AG09309 (cell line): ENCODE measurements around the gene ACOD1.
"Not testable (repeated sequence)": the region's sequence is repeated elsewhere in the genome, so short reads cannot be mapped to it uniquely, and the experiment has no call there.

ENCODE experiments used
- DNase-seq: peaks from one replicate; pipeline ENCODE4 v3.0.0-alpha.2; 2010; ENCODE audit warnings: low read depth
- H3K4me3 ChIP-seq: 2 replicates; pipeline ENCODE4 v1.5.1; 2011; ENCODE audit warnings: mild to moderate bottlenecking, low read depth, low read length, moderate library complexity; ENCODE audit not compliant: control insufficient read depth
- TF ChIP-seq, protein P1 (sequence below): IDR thresholded peaks from 2 replicates; pipeline ENCODE4 v1.5.1; 2011; ENCODE audit warnings: mild to moderate bottlenecking, low read depth, low read length, inconsistent platforms; ENCODE audit not compliant: insufficient read depth, control insufficient read depth; ENCODE audit errors: missing control alignments

The ACOD1 gene

DNA sequence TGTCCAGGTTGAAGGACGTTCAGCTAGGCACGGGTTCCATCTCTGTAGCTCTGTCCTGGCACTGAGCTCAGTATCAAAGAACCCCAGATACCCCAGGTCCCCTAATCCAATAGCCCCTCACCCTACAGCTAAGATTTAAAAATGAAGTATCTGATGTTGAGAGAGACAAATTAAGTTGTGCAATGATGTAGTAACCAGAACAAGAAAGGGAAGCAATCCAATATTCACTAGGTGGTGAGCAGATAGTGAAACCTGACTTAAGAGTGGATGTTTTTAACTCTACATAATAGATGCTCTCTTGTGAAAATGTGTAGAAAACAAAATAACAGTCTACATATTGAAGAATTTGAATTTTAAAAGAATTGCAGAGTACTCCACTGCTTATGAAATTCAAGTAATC lies 1.8 kb downstream of the ACOD1 start:
- TF ChIP-seq, protein P1, sequence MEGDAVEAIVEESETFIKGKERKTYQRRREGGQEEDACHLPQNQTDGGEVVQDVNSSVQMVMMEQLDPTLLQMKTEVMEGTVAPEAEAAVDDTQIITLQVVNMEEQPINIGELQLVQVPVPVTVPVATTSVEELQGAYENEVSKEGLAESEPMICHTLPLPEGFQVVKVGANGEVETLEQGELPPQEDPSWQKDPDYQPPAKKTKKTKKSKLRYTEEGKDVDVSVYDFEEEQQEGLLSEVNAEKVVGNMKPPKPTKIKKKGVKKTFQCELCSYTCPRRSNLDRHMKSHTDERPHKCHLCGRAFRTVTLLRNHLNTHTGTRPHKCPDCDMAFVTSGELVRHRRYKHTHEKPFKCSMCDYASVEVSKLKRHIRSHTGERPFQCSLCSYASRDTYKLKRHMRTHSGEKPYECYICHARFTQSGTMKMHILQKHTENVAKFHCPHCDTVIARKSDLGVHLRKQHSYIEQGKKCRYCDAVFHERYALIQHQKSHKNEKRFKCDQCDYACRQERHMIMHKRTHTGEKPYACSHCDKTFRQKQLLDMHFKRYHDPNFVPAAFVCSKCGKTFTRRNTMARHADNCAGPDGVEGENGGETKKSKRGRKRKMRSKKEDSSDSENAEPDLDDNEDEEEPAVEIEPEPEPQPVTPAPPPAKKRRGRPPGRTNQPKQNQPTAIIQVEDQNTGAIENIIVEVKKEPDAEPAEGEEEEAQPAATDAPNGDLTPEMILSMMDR = no peak
- H3K4me3 ChIP-seq = no peak overlapping the region
- no peak for DNase-seq

DNA sequence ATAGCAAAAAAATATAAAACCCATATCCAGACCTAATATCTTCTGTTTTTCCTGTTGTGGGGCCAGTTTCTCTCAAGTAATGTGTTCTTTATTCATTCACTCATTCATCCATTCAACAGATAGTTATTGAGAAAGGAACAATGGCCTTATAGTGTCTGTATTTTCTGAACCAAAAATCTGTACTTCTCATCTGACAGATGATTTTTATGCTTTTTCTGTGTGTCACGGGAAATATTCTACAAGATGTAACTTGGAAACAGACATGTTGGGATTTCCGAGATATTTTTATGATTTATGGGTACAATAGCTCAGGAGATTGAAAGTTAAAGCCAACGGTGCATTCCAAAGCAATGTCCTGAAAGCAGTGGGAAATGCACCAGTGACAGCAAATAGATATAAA lies 5.7 kb downstream of the ACOD1 start:
- TF ChIP-seq, protein P1 = no peak
- no peak for DNase-seq
- H3K4me3 ChIP-seq = no peak overlapping the region

DNA sequence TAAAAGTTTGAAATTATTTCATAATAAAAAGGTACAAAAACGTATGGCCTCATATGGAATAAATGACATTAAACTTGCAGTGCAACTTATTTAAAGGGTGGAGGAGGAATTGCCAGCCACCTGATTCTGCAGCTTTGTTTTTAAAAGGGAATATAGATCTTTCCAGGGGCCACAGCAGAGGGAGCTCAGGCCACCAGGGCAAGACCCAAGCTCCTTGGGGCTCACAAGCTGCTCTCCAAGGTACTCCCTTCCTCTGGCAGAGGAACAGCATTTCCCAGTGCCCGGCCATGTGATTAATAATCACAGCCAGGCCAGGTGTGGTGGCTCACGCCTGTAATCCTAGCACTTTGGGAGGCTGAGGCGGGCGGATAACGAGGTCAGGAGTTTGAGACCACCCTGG lies 6.2 kb downstream of the ACOD1 start:
- TF ChIP-seq, protein P1 = no peak
- DNase-seq = no peak
- H3K4me3 ChIP-seq = no peak overlapping the region

DNA sequence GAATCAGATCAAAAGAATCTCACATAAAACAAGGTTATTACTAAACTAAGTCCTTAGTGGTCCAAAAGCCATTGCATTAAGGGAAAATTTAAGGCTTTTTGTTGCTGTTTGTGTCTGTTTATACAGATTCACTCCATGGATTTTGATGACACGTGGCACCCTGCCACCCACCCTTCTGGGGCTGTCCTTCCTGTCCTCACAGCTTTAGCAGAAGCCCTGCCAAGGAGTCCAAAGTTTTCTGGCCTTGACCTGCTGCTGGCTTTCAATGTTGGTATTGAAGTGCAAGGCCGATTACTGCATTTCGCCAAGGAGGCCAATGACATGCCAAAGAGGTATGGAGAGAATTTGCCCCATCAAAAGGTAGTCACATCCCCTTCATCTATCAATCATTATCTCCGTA lies 6.9 kb downstream of the ACOD1 start:
- TF ChIP-seq, protein P1 = no peak
- H3K4me3 ChIP-seq = no peak overlapping the region
- no peak for DNase-seq

DNA sequence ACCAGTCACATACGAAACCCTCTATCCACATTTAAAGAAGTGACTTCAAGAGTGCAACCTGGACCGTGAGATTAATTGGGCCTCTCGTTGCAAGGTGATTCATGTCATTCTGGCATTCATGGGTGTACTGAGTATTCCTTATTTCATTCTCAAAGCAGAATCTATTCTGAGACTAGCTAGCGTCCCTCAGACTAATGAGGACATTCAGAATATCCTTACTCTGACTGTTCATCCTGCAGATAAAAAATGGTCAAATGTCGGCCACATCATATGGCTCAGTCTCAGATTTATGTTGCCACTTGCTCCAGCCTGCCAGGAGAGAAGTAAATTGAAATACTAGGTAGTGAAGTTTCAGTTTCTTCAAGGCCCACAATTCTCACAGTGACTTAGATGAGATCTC lies 7.3 kb downstream of the ACOD1 start:
- no peak for DNase-seq
- TF ChIP-seq, protein P1 = no peak
- no peak overlapping the region for H3K4me3 ChIP-seq

DNA sequence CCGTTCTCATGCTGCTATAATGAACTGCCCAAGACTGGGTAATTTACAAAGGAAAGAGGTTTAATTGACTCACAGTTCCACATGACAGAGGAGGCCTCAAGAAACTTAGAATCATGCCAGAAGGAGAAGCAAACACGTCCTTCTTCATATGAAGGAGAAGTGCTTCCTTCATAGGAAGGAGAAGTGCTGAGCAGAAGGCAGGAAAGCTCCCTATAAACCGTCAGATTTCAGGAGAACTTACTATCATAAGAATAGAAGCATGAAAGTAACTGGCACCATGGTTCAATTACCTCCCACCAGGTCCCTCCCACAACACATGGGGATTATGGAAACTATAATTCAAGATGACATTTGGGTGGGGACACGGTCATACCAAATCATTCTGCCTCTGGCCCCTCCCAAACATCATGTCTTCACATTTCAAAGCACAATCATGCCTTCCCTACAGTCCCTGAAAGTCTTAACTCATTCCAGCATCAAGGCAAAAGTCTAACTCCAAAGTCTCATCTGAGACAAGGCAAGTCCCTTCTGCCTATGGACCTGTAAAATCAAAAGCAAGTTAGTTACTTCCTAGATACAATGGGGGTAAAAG lies 10.6 kb downstream of the ACOD1 start:
- H3K4me3 ChIP-seq = no peak overlapping the region
- no peak for DNase-seq
- TF ChIP-seq, protein P1 = no peak

DNA sequence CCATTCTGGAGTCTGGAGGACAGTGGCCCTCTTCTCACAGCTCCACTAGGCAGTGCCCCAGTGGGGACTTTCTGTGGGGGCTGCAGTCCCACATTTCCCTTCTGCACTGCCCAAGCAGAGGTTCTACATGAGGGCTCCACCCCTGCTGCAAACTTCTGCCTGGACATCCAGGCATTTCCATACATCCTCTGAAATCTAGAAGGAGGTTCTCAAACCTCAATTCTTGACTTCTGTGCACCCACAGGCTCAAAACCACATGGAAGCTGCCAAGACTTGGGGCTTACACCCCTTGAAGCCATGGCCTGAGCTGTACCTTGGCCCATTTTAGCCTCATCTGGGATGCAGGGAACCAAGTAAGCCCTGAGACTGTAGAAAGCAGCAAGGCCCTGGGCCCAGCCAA lies 11.4 kb downstream of the ACOD1 start:
- DNase-seq, H3K4me3 ChIP-seq: not testable (repeated sequence)
